GM12878 (cell line): Measurements from ENCODE around the gene MYO16. TPM values are rescaled to one million over a fixed set of nuclear protein-coding genes. Genes with fewer than 3 reads are reported as not detected.
A peak's percentile ranks its signal among the peaks of the same experiment; 100 is the strongest.

ENCODE experiments used
- ATAC-seq: fragments of 200-7000 bp; cut with Tn5 transposase; 3 replicates; pipeline ENCODE4 v1.9.1; 2020; ENCODE audit warnings: mild to moderate bottlenecking, moderate library complexity
- BruUV-seq: library from RNA; stranded (reverse); fragments of 400-500 nt; replicated peaks from 2 replicates; lab custom pipeline; 2021; lab: Mats Ljungman, UMichigan
- CTCF ChIA-PET: fragments of 300-600 bp; sonication (Branson Sonifier 250); formaldehyde crosslinking; extraction: SDS; loops from one replicate; lab custom pipeline; 2021; ENCODE audit warnings: inconsistent platforms; lab: Yijun Ruan, JAX
- POLR2A ChIA-PET: fragments of 350-600 bp; formaldehyde crosslinking; extraction: SDS; loops from one replicate; lab custom pipeline; 2021; ENCODE audit warnings: inconsistent platforms; lab: Charles Lee
- RAD21 ChIA-PET: fragments of 300-600 bp; sonication (Branson Sonifier 250); formaldehyde crosslinking; loops from one replicate; lab custom pipeline; 2023; ENCODE audit warnings: antibody characterized with exemption; ENCODE audit not compliant: unreplicated experiment; lab: Charles Lee
- SMC1A ChIA-PET: fragments of 300-600 bp; sonication (Branson Sonifier 250); formaldehyde crosslinking; loops from one replicate; lab custom pipeline; 2023; ENCODE audit not compliant: unreplicated experiment, uncharacterized antibody; lab: Charles Lee
- DNase-seq: peaks from one replicate; pipeline ENCODE4 v3.0.0-alpha.2; 2011; ENCODE audit warnings: low read depth, low spot score
- FAIRE-seq: peaks from 3 replicates; lab custom pipeline; 2011; peaks lifted over from hg19 to GRCh38; lab: Jason Lieb, UNC
- H2AFZ ChIP-seq: 2 replicates; pipeline ENCODE4 v1.6.0; 2011; ENCODE audit warnings: low read depth, low read length, control low read depth; ENCODE audit not compliant: control insufficient read depth
- H3K27ac ChIP-seq: 2 replicates; pipeline ENCODE4 v1.5.1; 2011; ENCODE audit warnings: control low read depth; ENCODE audit not compliant: control insufficient read depth, insufficient read depth
- H3K27me3 ChIP-seq, 2 experiments: replicated peaks in 1 of 2; 2 replicates each; pipeline versions ENCODE4 v1.6.0 to v1.6.1; 2011; ENCODE audit warnings: low read length in 1 of 2; ENCODE audit not compliant: control insufficient read depth in 2 of 2, insufficient read depth in 2 of 2
- H3K36me3 ChIP-seq, 2 experiments: 2 replicates each; pipeline ENCODE4 v1.5.1; 2011; ENCODE audit warnings: low read length in 1 of 2; ENCODE audit not compliant: control insufficient read depth in 2 of 2, insufficient read depth in 2 of 2
- H3K4me1 ChIP-seq: 2 replicates; pipeline ENCODE4 v1.6.1; 2011; ENCODE audit warnings: mild to moderate bottlenecking, low read length, moderate library complexity, mixed read lengths; ENCODE audit not compliant: control insufficient read depth, insufficient read depth
- H3K4me2 ChIP-seq: 2 replicates; pipeline ENCODE4 v1.6.0; 2011; ENCODE audit warnings: control low read depth; ENCODE audit not compliant: control insufficient read depth, insufficient read depth
- H3K4me3 ChIP-seq: fragments of 200-600 bp; sonication (generic); 2 replicates; pipeline ENCODE4 v1.5.1; 2016
- H3K79me2 ChIP-seq: 2 replicates; pipeline ENCODE4 v1.6.0; 2011; ENCODE audit warnings: low read length; ENCODE audit not compliant: control insufficient read depth, insufficient read depth
- H3K9ac ChIP-seq: 2 replicates; pipeline ENCODE4 v1.8.0; 2011; ENCODE audit warnings: low read length, control low read depth, mixed read lengths; ENCODE audit not compliant: control insufficient read depth, insufficient read depth
- H3K9me3 ChIP-seq: replicated peaks from 3 replicates; pipeline ENCODE4 v1.5.1; 2011; ENCODE audit warnings: mild to moderate bottlenecking, low read length; ENCODE audit not compliant: control insufficient read depth, insufficient read depth
- H4K20me1 ChIP-seq: 2 replicates; pipeline ENCODE4 v1.6.0; 2011; ENCODE audit not compliant: control insufficient read depth, insufficient read depth
- ASH2L ChIP-seq: fragments of 300-600, 200-600 bp; sonication (generic); IDR thresholded peaks from 2 replicates; pipeline ENCODE4 v1.6.1; 2017; ENCODE audit warnings: low read depth, mild to moderate bottlenecking, borderline replicate concordance
- BCL11A ChIP-seq: IDR thresholded peaks from 2 replicates; pipeline ENCODE4 v1.6.1; 2011; ENCODE audit warnings: low read depth, low read length
- BHLHE40 ChIP-seq, 2 experiments: fragments of 450-650 bp in 1 of 2; IDR thresholded peaks; 2 replicates each; pipeline ENCODE4 v1.6.1; 2011 to 2017; ENCODE audit warnings: low read depth in 2 of 2, borderline replicate concordance in 1 of 2, improper control_type of control experiment in 1 of 2, low read length in 1 of 2, mild to moderate bottlenecking in 1 of 2
- IKZF1 ChIP-seq: fragments of 450-650 bp; conservative IDR thresholded peaks from 2 replicates; pipeline ENCODE4 v1.6.1; 2017; ENCODE audit warnings: antibody characterized with exemption, mild to moderate bottlenecking
- RAD21 ChIP-seq: IDR thresholded peaks from 2 replicates; pipeline ENCODE4 v1.6.1; 2011; ENCODE audit warnings: mild to moderate bottlenecking, low read depth, low read length, moderate library complexity; ENCODE audit not compliant: insufficient read depth
- RAD51 ChIP-seq: fragments of 450-650 bp; IDR thresholded peaks from 2 replicates; pipeline ENCODE4 v1.6.1; 2016; ENCODE audit warnings: moderate library complexity, mild to moderate bottlenecking, inconsistent platforms
- SMC3 ChIP-seq: IDR thresholded peaks from 2 replicates; pipeline ENCODE4 v1.6.1; 2011; ENCODE audit warnings: low read length, improper control_type of control experiment, borderline replicate concordance
- SREBF1 ChIP-seq: IDR thresholded peaks from 2 replicates; pipeline ENCODE4 v1.6.1; 2012; ENCODE audit warnings: mild to moderate bottlenecking, low read length
- TCF7 ChIP-seq: IDR thresholded peaks from 2 replicates; pipeline ENCODE4 v1.6.1; 2014; ENCODE audit warnings: antibody characterized with exemption, borderline replicate concordance
- YY1 ChIP-seq: IDR thresholded peaks from 2 replicates; pipeline ENCODE4 v1.6.1; 2011; ENCODE audit warnings: low read depth, mild to moderate bottlenecking, low read length
- WGBS: methylation state at CpG from one replicate; pipeline ENCODE4 v1.1.6; 2016; ENCODE audit warnings: low lambda C conversion rate; ENCODE audit not compliant: insufficient replicate concordance, insufficient coverage; ENCODE audit errors: missing lambda C conversion rate; 5-methylcytosine and 5-hydroxymethylcytosine counted together
- in situ Hi-C: fragments of 300-500 bp; cut with MboI; formaldehyde crosslinking; loops from 9 replicates; pipeline ENCODE4 v1.14.3; 2018; ENCODE audit warnings: mixed read lengths
- intact Hi-C: fragments of 100-400 bp; cut with micrococcal nuclease; formaldehyde crosslinking; loops from one replicate; pipeline ENCODE4 v1.14.2; 2022; ENCODE audit not compliant: unreplicated experiment
- polyA plus RNA-seq, 11 experiments: library from polyadenylated mRNA; depleted of rRNA in 4 of 11; unstranded in 6 of 11; stranded (reverse) in 5 of 11; fragments of >200 nt; fragmentation: Nextera tagmentation in 4 of 11; fragmentation: Illumina TruSeq in 1 of 11; extraction: Ambion mirVana in 4 of 11; extraction: Trizol in 1 of 11; gene quantifications; 1 replicate in 1 of 11; 2 replicates in 10 of 11; pipeline versions ENCODE4 v1.2.1 to v1.2.3, GENCODE V29; 2011 to 2016; ENCODE audit warnings: inconsistent platforms in 2 of 11, missing spikeins in 2 of 11, low read depth in 1 of 11
- total RNA-seq, 4 experiments: library from RNA; depleted of rRNA in 3 of 4; stranded (reverse); fragments of >200 nt in 3 of 4; fragmentation: Illumina TruSeq in 1 of 4; extraction: Trizol in 1 of 4; gene quantifications; 2 replicates each; pipeline versions ENCODE4 v1.2.1 to v1.2.3, GENCODE V29; 2013 to 2021
- TF ChIP-seq, protein P1 (sequence below), 3 experiments: IDR thresholded peaks in 2 of 3; conservative IDR thresholded peaks in 1 of 3; 2 replicates each; pipeline ENCODE4 v1.5.1; 2011; ENCODE audit warnings: low read depth in 3 of 3, low read length in 3 of 3, mild to moderate bottlenecking in 3 of 3, control low read depth in 2 of 3, moderate library complexity in 2 of 3, inconsistent platforms in 1 of 3, mixed read lengths in 1 of 3; ENCODE audit not compliant: control insufficient read depth in 2 of 3, insufficient read depth in 1 of 3; ENCODE audit errors: extremely low read depth in 1 of 3

MYO16 gene
- total and polyA plus RNA-seq, 10 of the 15 experiments (the other 5 are each of a cell fraction or from before 2014, with no cell fraction given): under 0.01 to 1.7 (median 0.05) TPM; not detected in 4

DNA sequence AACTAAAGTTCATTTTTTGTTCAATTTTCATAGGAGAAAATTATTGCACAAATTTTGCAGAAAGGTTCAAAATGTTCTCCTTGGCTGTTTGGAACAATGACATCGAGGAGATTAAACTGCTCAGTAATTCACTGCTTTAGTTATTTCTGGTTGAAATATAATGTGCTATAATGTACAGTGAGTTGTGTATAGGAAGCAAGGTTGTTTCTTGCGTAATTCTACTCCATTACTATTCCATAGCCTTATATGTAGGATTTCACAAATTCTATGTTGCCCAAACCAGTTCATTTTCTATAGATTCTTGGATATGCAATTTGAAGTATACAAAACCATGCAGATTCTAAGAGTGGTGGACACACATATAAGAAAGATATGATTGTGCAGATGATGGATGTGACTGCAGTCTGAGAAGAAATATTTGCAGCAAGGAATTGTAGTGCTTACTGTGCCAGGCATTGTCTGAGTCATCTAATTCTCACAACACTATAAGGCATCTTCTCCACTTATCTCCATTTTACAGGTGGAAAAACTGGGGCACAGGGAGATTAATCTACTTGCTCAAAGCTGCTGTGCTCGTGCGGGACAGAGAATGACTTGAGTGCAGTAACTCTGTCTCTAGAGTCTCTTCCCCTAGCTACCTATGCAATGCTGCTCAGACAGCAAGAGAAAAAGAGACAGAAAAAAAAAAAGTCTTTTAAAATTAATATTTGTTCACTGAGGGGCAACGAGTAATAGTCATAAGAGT lies 515.5 kb downstream of the MYO16 start:
- intact Hi-C loops (loop anchor here (1.0 to 10.0 kb wide), 4 partner anchors 280 to 971 kb away; no protein-coding TSS in a partner anchor), in situ Hi-C loops (no loop called here)
- no peaks in the 10 kb centered on the region; a peak in 1 of 4 replicates for H3K27me3 ChIP-seq
- no peaks in the 10 kb centered on the region; the same call in 2 of the 3 replicates for H3K9me3 ChIP-seq
- POLR2A ChIA-PET: interaction anchor here (0.7 kb wide), 2 partner anchors 44 to 639 kb away, joined by 3 read pairs; no protein-coding TSS in a partner anchor
- no peak overlapping the region for H3K9ac ChIP-seq
- FAIRE-seq (no peak), ATAC-seq (peak; percentile 33; the same call in 2 of the 3 replicates), DNase-seq (no peak)
- no peak overlapping the region for H2AFZ ChIP-seq
- no peak overlapping the region for H3K4me2 ChIP-seq
- CTCF ChIA-PET: interaction anchor here (0.7 to 2.3 kb wide), 11 partner anchors 11 to 992 kb away, joined by 3 to 17 read pairs (median 4); no protein-coding TSS in a partner anchor
- WGBS: 9% methylated on average over 5 of the region's 5 CpGs
- RAD21 ChIA-PET: interaction anchor here (1.1 to 2.6 kb wide), 6 partner anchors 8 to 970 kb away, joined by 3 to 8 read pairs (median 6); no protein-coding TSS in a partner anchor
- SMC1A ChIA-PET: interaction anchor here (0.6 to 5.8 kb wide), 6 partner anchors 13 to 969 kb away, joined by 3 to 55 read pairs (median 4); no protein-coding TSS in a partner anchor
- no peaks in the 10 kb centered on the region for H4K20me1 ChIP-seq
- no peaks in the 10 kb centered on the region for H3K36me3 ChIP-seq
- H3K4me1 ChIP-seq: no peaks in the 10 kb centered on the region
- no peak overlapping the region for H3K4me3 ChIP-seq
- no peak overlapping the region for H3K27ac ChIP-seq
- no TSS peak for BruUV-seq
- TF ChIP-seq IKZF1: no peak
- no peak for TF ChIP-seq BCL11A
- TF ChIP-seq ASH2L: no peak
- H3K79me2 ChIP-seq: no peaks in the 10 kb centered on the region

DNA sequence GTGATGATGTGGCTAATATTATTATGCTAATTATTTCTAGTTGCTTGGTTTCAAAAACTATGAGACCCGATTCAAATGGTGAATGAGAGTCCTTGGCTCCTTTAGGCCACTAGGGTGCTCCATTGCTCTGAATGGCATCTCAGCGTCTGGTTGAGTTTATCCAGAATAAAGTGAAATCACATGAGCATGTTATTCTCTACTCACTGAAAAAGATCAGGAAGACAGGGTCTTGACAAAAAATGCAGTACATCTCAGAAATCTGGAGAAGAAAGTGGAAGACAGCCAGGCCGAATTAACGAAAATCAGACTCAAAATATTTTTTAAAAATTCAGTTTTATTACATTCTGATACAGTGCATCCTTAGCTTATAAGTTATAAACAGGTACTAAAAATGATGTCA lies 516.2 kb downstream of the MYO16 start:
- ChIA-PET POLR2A (no interaction called here), RAD21 (interaction anchor here (0.6 to 2.6 kb wide), 17 partner anchors 9 to 971 kb away, joined by 3 to 11 read pairs (median 3); no protein-coding TSS in a partner anchor), SMC1A (interaction anchor here (0.8 to 5.8 kb wide), 21 partner anchors 8 to 978 kb away, joined by 3 to 55 read pairs (median 3); no protein-coding TSS in a partner anchor), CTCF (interaction anchor here (0.7 to 2.3 kb wide), 34 partner anchors 9 to 1299 kb away, joined by 3 to 17 read pairs (median 4); no protein-coding TSS in a partner anchor)
- in situ Hi-C loops: no loop called here
- Histone ChIP-seq H3K4me1 (no peaks in the 10 kb centered on the region), H2AFZ (no peak overlapping the region), H3K27me3 (no peaks in the 10 kb centered on the region; a peak in 1 of 4 replicates), H3K9ac (no peak overlapping the region), H3K36me3 (no peaks in the 10 kb centered on the region), H3K4me2 (no peak overlapping the region), H3K27ac (no peak overlapping the region), H4K20me1 (no peaks in the 10 kb centered on the region), H3K9me3 (no peaks in the 10 kb centered on the region; the same call in 2 of the 3 replicates), H3K4me3 (no peak overlapping the region), H3K79me2 (no peaks in the 10 kb centered on the region)
- TF ChIP-seq RAD21: peak; percentile 95
- TF ChIP-seq BHLHE40 (IDR thresholded peaks at IDR 0.05; ENCODE audit: borderline replicate concordance in 1 of 2, low read depth in 2 of 2, low read length in 1 of 2): 0 out of 4 replicates have a peak, but pooled peaks of 1 of the 2 experiments have one; percentile 10
- TF ChIP-seq, protein P1, sequence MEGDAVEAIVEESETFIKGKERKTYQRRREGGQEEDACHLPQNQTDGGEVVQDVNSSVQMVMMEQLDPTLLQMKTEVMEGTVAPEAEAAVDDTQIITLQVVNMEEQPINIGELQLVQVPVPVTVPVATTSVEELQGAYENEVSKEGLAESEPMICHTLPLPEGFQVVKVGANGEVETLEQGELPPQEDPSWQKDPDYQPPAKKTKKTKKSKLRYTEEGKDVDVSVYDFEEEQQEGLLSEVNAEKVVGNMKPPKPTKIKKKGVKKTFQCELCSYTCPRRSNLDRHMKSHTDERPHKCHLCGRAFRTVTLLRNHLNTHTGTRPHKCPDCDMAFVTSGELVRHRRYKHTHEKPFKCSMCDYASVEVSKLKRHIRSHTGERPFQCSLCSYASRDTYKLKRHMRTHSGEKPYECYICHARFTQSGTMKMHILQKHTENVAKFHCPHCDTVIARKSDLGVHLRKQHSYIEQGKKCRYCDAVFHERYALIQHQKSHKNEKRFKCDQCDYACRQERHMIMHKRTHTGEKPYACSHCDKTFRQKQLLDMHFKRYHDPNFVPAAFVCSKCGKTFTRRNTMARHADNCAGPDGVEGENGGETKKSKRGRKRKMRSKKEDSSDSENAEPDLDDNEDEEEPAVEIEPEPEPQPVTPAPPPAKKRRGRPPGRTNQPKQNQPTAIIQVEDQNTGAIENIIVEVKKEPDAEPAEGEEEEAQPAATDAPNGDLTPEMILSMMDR (IDR thresholded peaks at IDR 0.05 in 2 of 3, conservative IDR thresholded peaks at IDR 0.05 in 1 of 3; ENCODE audit: control insufficient read depth in 2 of 3, extremely low read depth in 1 of 3, insufficient read depth in 1 of 3, low read depth in 3 of 3, low read length in 3 of 3): peak; percentile 76 to 81 (median 78)
- peak; percentile 52; the same call in 1 of the 2 replicates for TF ChIP-seq YY1
- peak; percentile 93 for TF ChIP-seq SMC3
- TF ChIP-seq RAD51: peak; percentile 56; the same call in 1 of the 2 replicates
- TF ChIP-seq SREBF1: no peak
- TF ChIP-seq TCF7: no peak
- peak; percentile 98 for ATAC-seq
- no TSS peak for BruUV-seq
- intact Hi-C loops: loop anchor here (1.0 to 10.0 kb wide), 4 partner anchors 279 to 971 kb away; no protein-coding TSS in a partner anchor
- DNase-seq: no peak
- FAIRE-seq: peak; percentile 87
- WGBS: 0% methylated on average over 4 of the region's 4 CpGs
